Peyer's patch (tissue), 4 donors: ENCODE data around the gene PTRH1. TPM values are rescaled to one million over a fixed set of nuclear protein-coding genes. Genes with fewer than 3 reads are reported as not detected.

ENCODE experiments used
- DNase-seq, 3 donors: peaks; one replicate each; pipeline ENCODE4 v3.0.0-alpha.2; 2017 to 2019
- H3K27ac ChIP-seq, 4 donors: fragments of 200-600 bp; sonication (generic); one replicate each; pipeline ENCODE4 v1.5.1; 2016 to 2019
- H3K27me3 ChIP-seq, 2 donors: fragments of 200-600 bp; sonication (generic); one replicate each; pipeline ENCODE4 v1.5.1; 2019
- H3K36me3 ChIP-seq, 3 donors: fragments of 200-600 bp; sonication (generic); one replicate each; pipeline ENCODE4 v1.5.1; 2016 to 2019
- H3K4me1 ChIP-seq, 4 donors: fragments of 200-600 bp; sonication (generic); one replicate each; pipeline ENCODE4 v1.5.1; 2016 to 2019
- H3K4me3 ChIP-seq, 4 donors: fragments of 200-600 bp; sonication (generic); 1 replicate in 3 of 4; 2 replicates in 1 of 4; pipeline ENCODE4 v1.5.1; 2016 to 2019; ENCODE audit warnings: mild to moderate bottlenecking in 1 of 4
- H3K9me3 ChIP-seq, 4 donors: fragments of 200-600 bp; sonication (generic); one replicate each; pipeline ENCODE4 v1.5.1; 2016 to 2019; ENCODE audit warnings: mild to moderate bottlenecking in 1 of 4
- POLR2A ChIP-seq, 2 donors: fragments of 450-650 bp; IDR thresholded peaks; one replicate each; pipeline ENCODE4 v1.5.1; 2017; ENCODE audit warnings: antibody characterized with exemption in 2 of 2, mild to moderate bottlenecking in 2 of 2, moderate library complexity in 2 of 2
- total RNA-seq, 4 donors: library from RNA; depleted of rRNA; stranded (reverse); fragments of >200 nt; gene quantifications; one replicate each; pipeline ENCODE4 v1.1.0, GENCODE V29; 2016
- TF ChIP-seq, protein P1 (sequence below), 6 experiments: fragments of 450-650 bp in 4 of 6; fragments of 200-600 bp in 2 of 6; sonication (generic) in 1 of 6; IDR thresholded peaks; one replicate each; pipeline ENCODE4 v1.5.1; 2017 to 2019; ENCODE audit warnings: antibody characterized with exemption in 6 of 6, mild to moderate bottlenecking in 3 of 6, moderate library complexity in 1 of 6

The PTRH1 gene
- total RNA-seq, 4 donors from 2014 or later = 5.2 to 14.9 (median 7.9) TPM; not detected in 1

DNA sequence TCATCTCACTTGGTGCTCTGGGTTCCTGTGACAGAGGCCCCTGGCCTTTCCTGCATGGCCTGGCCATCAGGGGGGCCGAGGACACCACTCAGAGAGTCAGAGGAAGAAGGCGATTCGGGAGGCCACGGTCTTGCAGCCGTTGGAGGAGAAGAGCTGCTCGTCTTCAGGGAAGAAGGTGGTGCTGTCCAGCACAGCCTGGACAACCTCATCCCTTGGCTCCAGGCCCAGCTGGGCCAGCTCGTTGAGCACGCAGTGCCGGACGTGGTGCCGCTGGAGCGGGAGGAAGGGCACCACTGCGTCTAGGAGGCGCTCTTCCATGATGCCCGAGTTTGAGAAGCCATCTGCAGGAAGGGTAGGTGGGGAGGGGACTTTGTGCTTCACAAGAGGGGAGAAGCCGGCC is 16.5 kb upstream of the PTRH1 start:
- DNase-seq = no peak
- Histone ChIP-seq H3K36me3 (peaks cover 0 to 15% (median 0%) of the 10 kb centered on the region in 3 donors), H3K27ac (no peak overlapping the region)

DNA sequence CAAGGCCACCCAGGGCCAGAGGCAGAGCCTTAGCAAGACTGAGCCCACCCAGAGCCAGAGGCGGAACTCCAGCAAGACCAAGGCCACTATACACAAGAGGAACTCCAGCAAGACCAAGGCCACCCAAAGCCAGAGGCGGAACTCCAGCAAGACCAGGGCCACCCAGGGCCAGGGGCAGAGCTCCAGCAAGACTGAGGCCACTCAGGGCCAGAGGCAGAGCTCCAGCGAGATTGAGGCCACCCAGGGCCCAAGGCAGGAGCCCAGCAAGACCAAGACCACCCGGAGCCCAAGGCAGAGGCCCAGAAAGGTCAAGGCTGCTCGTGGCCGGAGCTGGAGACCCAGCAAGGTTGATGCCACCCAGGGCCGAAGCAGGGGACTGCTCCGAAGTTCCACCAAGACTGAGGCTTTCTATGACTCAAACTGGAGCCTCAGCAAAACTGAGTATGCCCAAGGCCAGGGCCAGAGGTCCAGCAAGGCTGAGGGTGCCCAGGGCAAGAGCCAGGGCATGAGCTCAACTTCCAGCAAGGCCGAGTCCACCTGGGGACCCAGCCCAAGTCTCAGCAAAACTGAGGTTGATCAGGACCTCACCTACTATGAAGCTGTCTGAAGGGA is 15.4 kb upstream of the PTRH1 start:
- Histone ChIP-seq H3K4me3 (no peak overlapping the region), H3K27me3 (no peaks in the 10 kb centered on the region), H3K27ac (no peak overlapping the region)

More for the DNA sequence above, 16.5 kb upstream of the PTRH1 start:
- Histone ChIP-seq H3K9me3 (no peaks in the 10 kb centered on the region), H3K27me3 (no peaks in the 10 kb centered on the region), H3K4me1 (peaks cover 0 to 7% (median 3%) of the 10 kb centered on the region in 4 donors), H3K4me3 (no peak overlapping the region)
- TF ChIP-seq, protein P1, sequence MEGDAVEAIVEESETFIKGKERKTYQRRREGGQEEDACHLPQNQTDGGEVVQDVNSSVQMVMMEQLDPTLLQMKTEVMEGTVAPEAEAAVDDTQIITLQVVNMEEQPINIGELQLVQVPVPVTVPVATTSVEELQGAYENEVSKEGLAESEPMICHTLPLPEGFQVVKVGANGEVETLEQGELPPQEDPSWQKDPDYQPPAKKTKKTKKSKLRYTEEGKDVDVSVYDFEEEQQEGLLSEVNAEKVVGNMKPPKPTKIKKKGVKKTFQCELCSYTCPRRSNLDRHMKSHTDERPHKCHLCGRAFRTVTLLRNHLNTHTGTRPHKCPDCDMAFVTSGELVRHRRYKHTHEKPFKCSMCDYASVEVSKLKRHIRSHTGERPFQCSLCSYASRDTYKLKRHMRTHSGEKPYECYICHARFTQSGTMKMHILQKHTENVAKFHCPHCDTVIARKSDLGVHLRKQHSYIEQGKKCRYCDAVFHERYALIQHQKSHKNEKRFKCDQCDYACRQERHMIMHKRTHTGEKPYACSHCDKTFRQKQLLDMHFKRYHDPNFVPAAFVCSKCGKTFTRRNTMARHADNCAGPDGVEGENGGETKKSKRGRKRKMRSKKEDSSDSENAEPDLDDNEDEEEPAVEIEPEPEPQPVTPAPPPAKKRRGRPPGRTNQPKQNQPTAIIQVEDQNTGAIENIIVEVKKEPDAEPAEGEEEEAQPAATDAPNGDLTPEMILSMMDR (IDR thresholded peaks at IDR 0.05) = no peak
- TF ChIP-seq POLR2A (IDR thresholded peaks at IDR 0.05) = no peak

DNA sequence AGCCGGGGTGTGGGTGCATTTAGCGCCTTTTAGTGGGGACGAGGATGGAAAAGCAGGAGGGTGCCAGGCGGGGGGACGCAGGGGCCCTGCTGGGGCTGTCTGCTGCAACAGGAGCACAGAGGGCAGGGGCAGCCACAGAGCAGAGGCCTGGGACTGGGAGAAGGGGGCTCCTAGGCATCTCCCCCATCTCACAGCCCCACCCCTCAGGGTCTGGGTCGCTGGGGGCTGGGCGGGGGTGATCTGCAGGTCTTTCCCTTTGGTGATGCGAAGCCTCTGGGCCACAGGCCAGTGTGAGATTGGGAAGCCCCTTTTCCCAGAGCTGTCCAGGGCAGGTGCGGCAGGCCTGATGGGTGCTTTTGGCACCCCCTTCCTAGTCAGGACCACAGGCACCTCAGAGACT is 14.8 kb upstream of the PTRH1 start:
- Histone ChIP-seq H3K27me3 (no peaks in the 10 kb centered on the region), H3K27ac (no peak overlapping the region), H3K4me1 (peaks cover 0 to 7% (median 3%) of the 10 kb centered on the region in 4 donors), H3K9me3 (no peaks in the 10 kb centered on the region), H3K36me3 (peaks cover 0 to 15% (median 0%) of the 10 kb centered on the region in 3 donors), H3K4me3 (no peak overlapping the region)
- DNase-seq = no peak
- TF ChIP-seq, protein P1 (IDR thresholded peaks at IDR 0.05) = no peak
- TF ChIP-seq POLR2A (IDR thresholded peaks at IDR 0.05) = no peak

More for the DNA sequence above, 15.4 kb upstream of the PTRH1 start:
- no peaks in the 10 kb centered on the region for H3K9me3 ChIP-seq
- H3K36me3 ChIP-seq = peaks cover 0 to 15% (median 0%) of the 10 kb centered on the region in 3 donors
- no peak for DNase-seq
- peaks cover 0 to 7% (median 3%) of the 10 kb centered on the region in 4 donors for H3K4me1 ChIP-seq
- no peak for TF ChIP-seq POLR2A (IDR thresholded peaks at IDR 0.05)
- TF ChIP-seq, protein P1 (IDR thresholded peaks at IDR 0.05) = no peak

DNA sequence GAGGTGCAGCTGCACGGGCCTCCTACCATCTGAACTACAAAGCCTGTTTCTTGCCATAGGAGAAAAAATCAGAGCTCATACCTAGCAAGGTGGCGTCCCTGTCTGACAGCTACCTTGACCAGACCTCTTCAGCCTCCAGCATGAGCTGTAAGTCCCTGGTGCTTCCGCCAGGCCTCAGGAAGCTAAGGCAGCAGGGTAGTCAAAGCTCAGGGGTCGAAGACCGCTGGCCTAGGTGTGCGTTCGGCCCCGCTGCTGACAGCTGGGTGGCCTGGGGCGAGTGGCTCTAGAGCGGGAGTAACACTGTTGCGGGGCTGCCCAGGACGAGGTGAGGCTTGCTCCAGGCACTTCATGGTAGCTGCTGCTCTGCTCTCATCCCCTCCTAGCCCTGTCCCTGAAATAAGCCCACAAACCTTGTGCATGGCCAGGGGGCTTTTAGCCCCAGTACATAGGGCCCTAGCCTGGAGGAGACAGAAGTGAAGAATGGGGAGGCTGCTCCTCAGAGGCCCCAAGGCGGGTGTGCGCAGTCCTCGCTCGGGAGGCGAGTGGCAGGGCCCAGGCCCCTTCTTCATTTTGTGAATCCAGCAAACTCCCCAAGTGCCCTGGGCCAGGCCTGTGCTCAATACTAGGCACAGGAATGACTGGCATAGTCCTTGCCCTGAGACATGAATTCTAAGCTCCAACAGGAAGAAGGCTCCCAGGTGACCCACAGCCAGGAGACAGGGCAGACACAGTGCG is 14.2 kb upstream of the PTRH1 start:
- H3K27ac ChIP-seq = no peak overlapping the region
- H3K4me3 ChIP-seq = no peak overlapping the region
- no peaks in the 10 kb centered on the region for H3K27me3 ChIP-seq
- peaks cover 0 to 15% (median 0%) of the 10 kb centered on the region in 3 donors for H3K36me3 ChIP-seq
- H3K4me1 ChIP-seq = peaks cover 0 to 6% (median 3%) of the 10 kb centered on the region in 4 donors
- no peaks in the 10 kb centered on the region for H3K9me3 ChIP-seq
- TF ChIP-seq, protein P1 (IDR thresholded peaks at IDR 0.05) = no peak
- no peak for TF ChIP-seq POLR2A (IDR thresholded peaks at IDR 0.05)
- DNase-seq = no peak

DNA sequence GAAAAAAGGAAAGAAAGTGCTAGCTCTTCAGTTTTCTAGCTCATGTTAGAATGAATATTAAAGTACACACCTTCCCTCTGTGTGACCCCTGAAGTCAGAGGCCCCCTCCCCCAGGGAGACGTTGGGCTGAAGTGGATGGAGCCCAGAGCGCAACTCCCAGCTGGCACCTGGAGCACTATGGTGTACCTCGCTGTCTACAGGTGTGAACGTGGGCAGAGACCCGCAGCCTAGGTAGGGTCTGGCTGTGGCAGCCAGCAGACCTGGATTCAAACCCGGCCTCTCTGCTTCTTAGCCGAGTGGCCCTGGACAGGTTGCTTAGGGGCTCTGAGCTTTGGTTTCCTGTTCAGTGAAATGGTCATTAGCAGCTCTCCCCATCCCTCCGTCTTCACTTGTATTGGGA is 13.3 kb upstream of the PTRH1 start:
- no peaks in the 10 kb centered on the region for H3K4me1 ChIP-seq
- no peak for DNase-seq
- peaks cover 0 to 15% (median 0%) of the 10 kb centered on the region in 3 donors for H3K36me3 ChIP-seq
- no peak overlapping the region for H3K27ac ChIP-seq
- TF ChIP-seq POLR2A (IDR thresholded peaks at IDR 0.05) = no peak
- TF ChIP-seq, protein P1 (IDR thresholded peaks at IDR 0.05) = no peak
- H3K27me3 ChIP-seq = no peaks in the 10 kb centered on the region
- no peak overlapping the region for H3K4me3 ChIP-seq
- no peaks in the 10 kb centered on the region for H3K9me3 ChIP-seq
